Measurements from ENCODE around the gene TMEM255B.
"Not testable (repeated sequence)": the region's sequence is repeated elsewhere in the genome, so short reads cannot be mapped to it uniquely, and the experiment has no call there.

TMEM255B gene

DNA sequence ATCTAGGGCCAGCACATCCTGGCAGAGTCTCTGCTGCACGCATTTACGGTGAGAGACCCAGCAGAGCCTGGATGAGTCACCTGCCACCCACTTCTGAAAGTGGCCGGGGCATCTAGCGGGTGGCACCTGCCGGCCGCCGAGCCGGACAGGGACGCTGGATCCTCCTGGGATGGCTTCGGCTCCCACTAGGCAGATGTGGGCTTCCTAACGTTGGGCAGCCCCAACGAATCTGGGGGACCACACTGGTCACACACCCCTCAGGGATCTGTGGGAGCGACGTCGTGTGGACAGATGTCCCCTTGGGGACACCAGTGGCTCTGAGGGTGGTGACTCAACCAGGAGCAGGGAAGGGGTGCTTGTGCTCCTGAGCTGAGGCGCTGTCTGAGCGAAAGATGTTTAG is 32.2 kb downstream of the TMEM255B start:
- DNase-seq = no peak

- no peak for DNase-seq
Observed at GRCh38 chr13:113791761-113792160, 32.7 kb downstream of the TMEM255B start.

DNA sequence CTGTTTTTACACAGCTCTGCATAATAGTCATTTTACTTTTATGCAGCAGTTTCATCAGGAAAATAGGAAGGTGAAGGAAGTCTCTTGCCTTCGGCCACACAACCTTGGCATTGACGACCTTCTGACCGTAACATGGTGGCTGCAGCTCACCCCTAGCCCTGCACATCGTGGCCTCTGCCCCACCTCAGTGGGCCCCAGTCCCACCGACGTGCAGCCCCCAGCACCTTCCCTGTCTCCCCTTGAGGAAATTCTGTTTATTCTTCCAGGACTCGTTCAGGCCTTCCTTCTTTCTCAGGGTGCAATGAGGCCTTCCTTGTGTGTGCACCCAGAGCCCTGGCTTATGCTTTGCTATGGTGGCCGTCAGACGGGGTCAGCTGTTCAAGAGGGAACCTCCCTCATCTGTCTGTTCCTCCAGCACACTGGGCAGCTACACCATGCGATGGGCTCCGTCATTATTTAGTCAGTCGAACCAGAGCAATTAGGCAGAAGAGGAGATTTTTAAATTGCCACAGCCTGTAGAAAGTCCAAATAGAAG is 33.3 kb downstream of the TMEM255B start:
- DNase-seq = no peak

DNA sequence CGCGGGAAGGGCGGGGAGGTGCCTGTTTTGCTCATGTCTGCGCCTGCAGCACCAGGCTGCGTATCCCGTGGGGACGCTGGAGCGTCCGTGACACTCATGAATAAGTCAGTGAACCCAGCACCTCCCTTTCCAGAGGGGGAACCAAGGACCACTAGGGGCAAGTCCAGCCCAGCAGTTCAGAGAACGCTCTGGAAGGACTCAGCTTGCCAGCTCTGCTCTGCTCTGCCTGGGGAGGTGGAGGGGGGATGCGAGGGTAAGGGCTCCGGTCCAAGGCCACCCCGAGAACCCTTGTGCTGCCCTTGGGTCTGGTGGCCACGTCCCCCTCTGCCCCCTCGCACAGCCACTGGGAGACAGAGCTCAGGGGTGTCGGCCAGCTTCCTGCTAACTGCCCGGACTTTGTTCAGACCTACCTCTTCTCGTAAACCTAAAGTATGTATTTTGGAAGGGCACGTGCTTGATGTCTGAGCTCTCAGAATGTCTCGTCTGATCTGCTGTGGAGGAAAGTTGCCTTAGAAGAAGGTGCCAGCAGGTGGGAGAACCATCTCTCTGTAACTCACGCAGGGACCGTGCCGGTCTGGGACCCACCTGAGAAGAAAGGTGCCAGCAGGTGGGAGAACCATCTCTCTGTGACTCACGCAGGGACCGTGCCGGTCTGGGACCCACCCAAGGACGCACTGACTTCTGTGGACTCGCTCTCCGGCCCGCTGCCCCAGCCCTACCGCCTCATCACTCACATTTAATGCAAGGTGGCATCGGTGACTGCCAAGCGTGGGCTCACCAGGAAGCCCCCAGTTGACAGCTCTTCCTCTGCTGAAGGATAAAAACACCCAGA is 34.1 kb downstream of the TMEM255B start:
- DNase-seq = no peak

- DNase-seq = no peak
Observed at GRCh38 chr13:113793718-113794085, 34.7 kb downstream of the TMEM255B start.

DNA sequence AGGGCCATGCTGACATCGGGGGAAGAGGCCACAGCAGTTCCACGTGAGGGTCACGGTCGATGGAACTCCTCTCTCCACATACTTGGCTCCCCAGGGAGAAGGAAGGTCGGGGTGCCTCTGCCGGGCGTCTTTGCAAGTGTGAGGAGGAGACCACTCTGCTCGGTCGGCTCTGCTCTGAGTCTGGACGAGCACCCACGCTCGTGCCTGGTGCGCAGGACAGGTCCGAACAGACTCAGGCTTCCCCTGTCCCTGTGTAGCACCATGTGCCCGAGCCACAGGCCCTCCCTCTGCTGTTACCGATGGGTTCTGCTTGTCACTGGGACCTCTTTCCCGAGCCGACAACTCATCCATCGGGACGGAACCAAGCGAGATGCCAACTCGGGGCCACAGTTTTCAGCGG is 35.1 kb downstream of the TMEM255B start:
- DNase-seq = no peak

- DNase-seq = no peak
Observed at GRCh38 chr13:113794764-113795173, 35.7 kb downstream of the TMEM255B start.

GRCh38 chr13:113795362-113795761 is 36.3 kb downstream of the TMEM255B start:
- not testable (repeated sequence) for DNase-seq

- no peak for DNase-seq
Observed at GRCh38 chr13:113796211-113796963, 37.4 kb downstream of the TMEM255B start.

- DNase-seq = no peak
Observed at GRCh38 chr13:113796964-113797676, 38.1 kb downstream of the TMEM255B start.

DNA sequence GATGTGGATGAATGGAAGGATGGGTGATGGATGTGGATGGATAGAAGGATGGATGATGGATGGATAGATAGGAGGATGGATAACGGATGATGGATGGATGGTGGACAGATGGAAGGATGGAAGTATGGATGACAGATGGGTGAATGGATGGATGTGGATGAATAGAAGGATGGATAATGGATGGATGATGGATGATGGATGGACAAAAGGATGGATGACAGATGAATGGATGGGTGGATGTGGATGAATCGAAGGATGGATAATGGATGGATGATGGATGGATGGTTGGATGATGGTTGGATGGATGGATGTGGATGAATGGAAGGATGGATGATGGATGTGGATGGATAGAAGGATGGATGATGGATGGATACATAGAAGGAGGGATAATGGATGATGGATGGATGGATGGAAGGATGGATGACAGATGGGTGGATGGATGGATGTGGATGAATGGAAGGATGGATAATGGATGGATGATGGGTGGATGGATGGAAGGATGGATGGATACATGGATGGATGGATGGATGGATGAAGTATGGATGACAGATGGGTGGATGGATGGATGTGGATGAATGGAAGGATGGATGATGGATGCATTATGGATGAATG is 39.3 kb downstream of the TMEM255B start:
- no peak for DNase-seq

DNA sequence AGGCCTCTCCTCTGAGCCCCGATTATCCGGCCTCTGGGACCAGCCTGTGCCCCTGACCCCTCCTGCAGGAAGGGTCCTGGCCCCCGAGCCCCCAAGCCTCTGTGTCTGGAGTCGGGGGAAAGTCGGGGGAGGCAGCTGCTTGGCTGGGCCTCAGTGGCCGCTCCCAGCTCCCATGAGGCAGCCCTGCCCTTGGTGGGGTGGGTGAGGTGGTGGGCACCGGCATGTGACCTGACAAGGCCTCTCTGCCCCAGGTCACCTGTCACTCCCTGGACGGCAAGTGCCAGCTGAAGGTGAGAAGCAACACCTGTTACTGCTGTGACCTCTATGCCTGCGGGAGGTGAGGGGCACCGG is 41.5 kb downstream of the TMEM255B start:
- no peak for DNase-seq

- DNase-seq = no peak
Observed at GRCh38 chr13:113801289-113801961, 42.4 kb downstream of the TMEM255B start.

GRCh38 chr13:113802090-113802531 is 43.1 kb downstream of the TMEM255B start:
- DNase-seq = peak; percentile 22

- DNase-seq = no peak
Observed at GRCh38 chr13:113802761-113803160, 43.7 kb downstream of the TMEM255B start.

GRCh38 chr13:113803409-113804016 is 44.5 kb downstream of the TMEM255B start:
- no peak for DNase-seq

DNA sequence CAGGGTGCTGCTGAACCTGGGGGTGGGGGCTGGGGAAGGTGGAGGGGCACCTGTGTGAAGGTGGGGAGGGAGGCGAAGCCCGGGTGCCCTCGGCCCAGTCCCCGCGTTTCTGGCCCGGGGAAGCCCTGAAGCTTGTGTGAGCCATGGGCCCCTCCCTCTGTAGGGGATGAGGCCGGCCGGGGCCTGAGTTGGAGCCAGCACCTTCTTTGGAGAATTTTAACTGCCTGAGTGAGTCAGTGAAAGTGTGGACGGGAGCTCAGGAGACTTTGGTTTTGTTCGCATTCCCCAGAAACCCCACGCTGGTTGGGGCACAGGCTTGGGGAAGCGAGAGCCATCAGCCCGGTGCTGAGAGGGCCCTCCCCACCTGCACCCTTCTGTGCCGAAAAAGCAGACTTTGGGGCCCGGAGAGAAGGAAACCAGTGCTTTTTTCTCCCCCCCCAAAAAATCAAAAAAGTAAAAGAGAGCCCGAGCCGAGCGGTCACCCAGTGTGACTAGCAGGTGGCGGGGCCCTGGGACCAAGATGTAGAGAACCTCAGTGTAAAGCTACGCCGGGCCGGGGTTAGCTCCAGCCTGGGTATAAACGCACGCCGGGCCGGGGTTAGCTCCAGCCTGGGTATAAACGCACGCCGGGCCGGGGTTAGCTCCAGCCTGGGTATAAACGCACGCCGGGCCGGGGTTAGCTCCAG is 45.1 kb downstream of the TMEM255B start:
- DNase-seq = no peak

GRCh38 chr13:113804703-113805430 is 45.8 kb downstream of the TMEM255B start:
- no peak for DNase-seq

- no peak for DNase-seq
Observed at GRCh38 chr13:113805431-113806103, 46.5 kb downstream of the TMEM255B start.

- DNase-seq = no peak
Observed at GRCh38 chr13:113806104-113806471, 47.1 kb downstream of the TMEM255B start.

All from NCI-H510A (cell line).